Calu3 (cell line): ENCODE measurements around the gene ZFPM1. TPM values are rescaled to one million over a fixed set of nuclear protein-coding genes. Genes with fewer than 3 reads are reported as not detected.

Experiments
- BruUV-seq: library from RNA; stranded (reverse); fragments of 400-500 nt; replicated peaks from 2 replicates; lab custom pipeline; 2021; lab: Mats Ljungman, UMichigan
- CTCF ChIA-PET: fragments of 300-600 bp; sonication (Branson Sonifier 250); formaldehyde crosslinking; loops from one replicate; lab custom pipeline; 2022; ENCODE audit warnings: antibody characterized with exemption; lab: Charles Lee
- DNase-seq: peaks from one replicate; pipeline ENCODE4 v3.0.0; 2022
- H3K27ac Mint-ChIP-seq: one replicate; pipeline ENCODE4 v1.8.0; 2022; ENCODE audit warnings: mixed read lengths; ENCODE audit not compliant: unreplicated experiment
- H3K27me3 Mint-ChIP-seq: one replicate; pipeline ENCODE4 v1.8.0; 2022; ENCODE audit warnings: mixed read lengths; ENCODE audit not compliant: unreplicated experiment
- H3K36me3 Mint-ChIP-seq: one replicate; pipeline ENCODE4 v1.8.0; 2022; ENCODE audit warnings: mild to moderate bottlenecking, moderate library complexity, mixed read lengths; ENCODE audit not compliant: insufficient read depth, unreplicated experiment
- H3K4me1 Mint-ChIP-seq: one replicate; pipeline ENCODE4 v1.8.0; 2022; ENCODE audit warnings: mild to moderate bottlenecking, low read depth, mixed read lengths; ENCODE audit not compliant: unreplicated experiment
- H3K4me3 Mint-ChIP-seq: one replicate; pipeline ENCODE4 v1.8.0; 2022; ENCODE audit warnings: mild to moderate bottlenecking, low read depth, moderate library complexity, mixed read lengths; ENCODE audit not compliant: unreplicated experiment
- H3K9me3 Mint-ChIP-seq: one replicate; pipeline ENCODE4 v1.8.0; 2022; ENCODE audit warnings: low read depth, mixed read lengths; ENCODE audit not compliant: unreplicated experiment
- intact Hi-C: fragments of 100-400 bp; cut with micrococcal nuclease; formaldehyde crosslinking; loops from one replicate; pipeline ENCODE4 v1.10.0; 2022; ENCODE audit not compliant: unreplicated experiment
- total RNA-seq: library from RNA; stranded (reverse); gene quantifications from 2 replicates; pipeline ENCODE4 v1.2.3, GENCODE V29; 2022
- TF ChIP-seq, protein P1 (sequence below): fragments of 200-600 bp; IDR thresholded peaks from one replicate; pipeline ENCODE4 v1.8.0; 2022; ENCODE audit warnings: antibody characterized with exemption; ENCODE audit not compliant: unreplicated experiment

Gene ZFPM1
- total RNA-seq, 1 experiment from 2014 or later: 3.1 TPM

DNA sequence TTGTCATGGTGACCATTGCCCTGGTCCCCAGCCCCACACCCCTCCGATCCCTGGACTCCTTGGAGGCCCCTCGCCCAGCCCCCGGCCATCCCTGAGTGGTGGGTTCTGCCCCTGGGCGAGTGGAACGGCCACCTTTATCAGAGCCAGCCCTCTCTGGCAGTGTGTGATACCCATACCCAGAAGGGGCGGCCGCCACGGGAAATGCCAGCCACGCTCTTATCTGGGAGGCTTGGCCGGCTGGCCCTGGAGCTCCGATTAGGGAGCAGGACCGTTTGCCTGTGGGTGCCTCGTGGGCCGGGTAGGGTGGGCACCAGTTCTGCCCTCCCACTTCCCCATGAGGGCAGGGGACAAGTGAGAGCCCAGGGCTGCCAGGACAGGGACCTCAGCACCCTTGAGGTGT, 58.8 kb downstream of the ZFPM1 start:
- BruUV-seq: no TSS peak
- H3K4me1 Mint-ChIP-seq: peaks cover 9% of the 10 kb centered on the region
- H3K4me3 Mint-ChIP-seq: no peak overlapping the region
- H3K9me3 Mint-ChIP-seq: no peaks in the 10 kb centered on the region
- CTCF ChIA-PET: interaction anchor here (0.6 kb wide), 1 partner anchor 1330 kb away, joined by 5 read pairs; no protein-coding TSS in a partner anchor
- intact Hi-C loops: no loop called here
- no peaks in the 10 kb centered on the region for H3K27me3 Mint-ChIP-seq
- H3K36me3 Mint-ChIP-seq: peaks cover 5% of the 10 kb centered on the region
- TF ChIP-seq, protein P1, sequence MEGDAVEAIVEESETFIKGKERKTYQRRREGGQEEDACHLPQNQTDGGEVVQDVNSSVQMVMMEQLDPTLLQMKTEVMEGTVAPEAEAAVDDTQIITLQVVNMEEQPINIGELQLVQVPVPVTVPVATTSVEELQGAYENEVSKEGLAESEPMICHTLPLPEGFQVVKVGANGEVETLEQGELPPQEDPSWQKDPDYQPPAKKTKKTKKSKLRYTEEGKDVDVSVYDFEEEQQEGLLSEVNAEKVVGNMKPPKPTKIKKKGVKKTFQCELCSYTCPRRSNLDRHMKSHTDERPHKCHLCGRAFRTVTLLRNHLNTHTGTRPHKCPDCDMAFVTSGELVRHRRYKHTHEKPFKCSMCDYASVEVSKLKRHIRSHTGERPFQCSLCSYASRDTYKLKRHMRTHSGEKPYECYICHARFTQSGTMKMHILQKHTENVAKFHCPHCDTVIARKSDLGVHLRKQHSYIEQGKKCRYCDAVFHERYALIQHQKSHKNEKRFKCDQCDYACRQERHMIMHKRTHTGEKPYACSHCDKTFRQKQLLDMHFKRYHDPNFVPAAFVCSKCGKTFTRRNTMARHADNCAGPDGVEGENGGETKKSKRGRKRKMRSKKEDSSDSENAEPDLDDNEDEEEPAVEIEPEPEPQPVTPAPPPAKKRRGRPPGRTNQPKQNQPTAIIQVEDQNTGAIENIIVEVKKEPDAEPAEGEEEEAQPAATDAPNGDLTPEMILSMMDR: no peak
- H3K27ac Mint-ChIP-seq: no peak overlapping the region
- no peak for DNase-seq

DNA sequence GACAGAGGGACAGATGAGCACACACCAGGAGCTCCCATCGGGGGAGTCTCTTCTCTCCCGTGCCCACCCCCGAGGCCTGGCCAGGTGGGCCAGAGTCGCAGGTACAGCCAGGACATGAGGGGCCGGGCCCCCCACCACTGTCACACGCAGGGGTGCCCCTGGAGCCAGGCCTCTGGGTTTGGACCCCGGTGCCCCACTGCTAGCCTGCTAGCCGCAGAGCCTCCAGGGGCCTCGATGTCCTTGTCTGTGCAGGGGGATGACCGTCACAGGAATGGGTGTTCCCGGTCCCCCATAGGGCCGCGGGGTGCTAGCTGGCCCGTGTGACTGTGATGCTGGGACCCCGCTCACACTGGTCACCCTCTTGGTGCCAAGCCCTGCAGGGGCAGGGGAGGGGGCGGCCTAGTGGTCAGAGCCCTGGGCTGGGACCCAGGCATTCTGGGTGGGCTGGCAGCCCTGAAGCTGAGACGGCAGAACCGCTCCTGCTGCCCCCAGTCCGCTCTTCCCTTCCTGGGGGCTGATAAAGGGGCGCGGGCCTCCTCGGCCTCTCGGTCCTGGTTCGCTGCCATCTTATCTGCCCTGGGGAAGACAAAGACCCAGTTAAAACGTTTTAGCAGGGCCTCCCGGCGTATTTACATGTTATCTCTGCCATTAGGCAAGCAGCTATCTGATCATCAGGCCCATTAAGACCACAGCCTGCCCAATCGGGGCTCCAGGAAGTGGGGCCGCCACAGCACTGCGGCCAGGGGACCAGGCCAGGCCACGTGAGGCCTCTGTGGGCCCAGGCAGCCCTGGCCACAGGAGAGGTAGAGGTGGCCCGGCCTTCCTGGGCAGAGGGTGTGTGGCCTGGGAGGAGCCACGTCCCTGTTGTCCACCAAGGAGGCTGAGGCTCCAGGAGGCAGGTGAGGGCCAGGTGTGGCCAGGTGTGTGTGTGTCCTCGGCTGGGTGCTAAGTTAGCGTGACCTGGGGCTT, 59.9 kb downstream of the ZFPM1 start:
- intact Hi-C loops: no loop called here
- Mint-ChIP-seq H3K27ac (no peak overlapping the region), H3K4me1 (peaks cover 9% of the 10 kb centered on the region), H3K36me3 (peaks cover 10% of the 10 kb centered on the region), H3K27me3 (peaks cover 9% of the 10 kb centered on the region), H3K4me3 (no peak overlapping the region), H3K9me3 (no peaks in the 10 kb centered on the region)
- CTCF ChIA-PET: interaction anchor here (0.6 kb wide), 1 partner anchor 1329 kb away, joined by 5 read pairs; no protein-coding TSS in a partner anchor
- no peak for DNase-seq
- TF ChIP-seq, protein P1: no peak
- no TSS peak for BruUV-seq

DNA sequence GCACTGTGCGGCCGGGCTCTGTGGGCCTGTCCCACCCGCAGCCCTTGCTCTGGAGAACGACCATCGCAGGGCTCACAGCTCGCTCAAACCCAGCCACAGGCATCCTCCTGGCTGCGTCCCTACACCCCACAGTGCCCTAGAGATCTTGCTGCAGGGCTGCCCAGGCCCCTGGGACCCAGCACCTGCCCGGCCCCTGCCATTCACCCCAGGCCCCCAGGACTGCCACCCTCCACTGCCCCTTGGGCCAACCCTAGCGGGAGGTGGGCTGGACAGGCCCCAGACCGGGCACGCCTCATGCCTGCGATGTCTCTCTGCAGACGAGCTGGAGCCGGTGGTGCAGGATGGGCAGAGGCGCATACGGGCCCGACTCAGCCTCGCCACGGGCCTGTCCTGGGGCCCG, 61.0 kb downstream of the ZFPM1 start:
- CTCF ChIA-PET: no interaction called here

DNA sequence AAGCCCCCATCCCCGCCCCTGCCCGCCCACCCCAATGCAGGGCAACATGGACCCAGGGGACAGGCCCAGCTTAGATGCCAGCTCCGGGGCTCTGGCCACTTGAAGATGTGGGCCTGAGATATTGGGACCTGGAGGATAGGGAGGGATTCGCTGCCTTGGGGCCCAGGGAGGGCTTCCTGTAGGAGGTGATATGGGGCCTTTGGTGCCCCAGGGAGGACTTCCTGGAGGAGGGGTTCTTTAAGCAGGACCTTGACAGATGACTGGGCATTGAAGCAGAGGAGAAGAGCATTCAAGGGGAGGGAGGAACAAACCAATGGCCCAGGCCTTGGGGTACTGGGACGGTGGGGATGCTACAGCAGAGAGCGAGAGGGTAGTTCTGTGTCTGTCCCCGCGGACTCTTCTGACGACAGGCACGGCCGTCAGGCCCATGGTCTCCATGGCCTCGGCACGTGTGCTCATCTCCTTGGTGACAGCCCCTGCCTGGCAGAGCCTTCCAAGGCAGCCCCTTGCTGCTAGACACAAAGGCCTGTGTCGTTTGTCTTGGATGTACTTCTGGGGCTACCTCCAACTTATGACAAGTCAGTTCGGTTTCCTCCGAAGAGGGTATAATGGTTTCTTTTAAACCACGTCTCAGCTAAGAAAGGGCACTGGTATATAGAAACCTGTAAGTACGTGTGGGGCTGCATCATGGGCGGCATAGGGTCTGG, 61.6 kb downstream of the ZFPM1 start:
- H3K4me1 Mint-ChIP-seq: peaks cover 1% of the 10 kb centered on the region
- TF ChIP-seq, protein P1: no peak
- no peak overlapping the region for H3K4me3 Mint-ChIP-seq
- peaks cover 5% of the 10 kb centered on the region for H3K36me3 Mint-ChIP-seq
- intact Hi-C loops: no loop called here
- H3K27me3 Mint-ChIP-seq: peaks cover 26% of the 10 kb centered on the region
- no peak overlapping the region for H3K27ac Mint-ChIP-seq
- H3K9me3 Mint-ChIP-seq: peaks cover 7% of the 10 kb centered on the region
- BruUV-seq: no TSS peak
- no peak for DNase-seq
- CTCF ChIA-PET: no interaction called here

More for the DNA sequence above, 61.0 kb downstream of the ZFPM1 start:
- H3K27me3 Mint-ChIP-seq: peaks cover 20% of the 10 kb centered on the region
- no peak for DNase-seq
- TF ChIP-seq, protein P1: no peak
- intact Hi-C loops: no loop called here
- H3K4me3 Mint-ChIP-seq: no peak overlapping the region
- H3K36me3 Mint-ChIP-seq: peaks cover 8% of the 10 kb centered on the region
- H3K9me3 Mint-ChIP-seq: peaks cover 5% of the 10 kb centered on the region
- no TSS peak for BruUV-seq
- H3K27ac Mint-ChIP-seq: no peak overlapping the region
- H3K4me1 Mint-ChIP-seq: peaks cover 7% of the 10 kb centered on the region
